Upper lobe of left lung (tissue), 4 donors: ENCODE measurements around the gene MRPS23.

Experiments
- CTCF ChIP-seq, 6 experiments: fragments of 450-650 bp in 4 of 6; fragments of 200-600 bp in 2 of 6; sonication (generic) in 2 of 6; IDR thresholded peaks; one replicate each; pipeline ENCODE4 v1.5.1; 2016 to 2019; ENCODE audit warnings: antibody characterized with exemption in 6 of 6
- POLR2A ChIP-seq, 4 donors: fragments of 450-650 bp; IDR thresholded peaks; one replicate each; pipeline ENCODE4 v1.5.1; 2016 to 2017; ENCODE audit warnings: antibody characterized with exemption in 4 of 4, mild to moderate bottlenecking in 2 of 4
- POLR2AphosphoS5 ChIP-seq, 2 donors: sonication (generic); formaldehyde crosslinking; IDR thresholded peaks; one replicate each; pipeline ENCODE4 v1.5.1; 2017; ENCODE audit warnings: antibody characterized with exemption in 2 of 2

GRCh38 chr17:57874058-57874419, 24.2 kb upstream of the MRPS23 start:
- no peak for TF ChIP-seq POLR2A (IDR thresholded peaks at IDR 0.05)
- TF ChIP-seq CTCF (IDR thresholded peaks at IDR 0.05): no peak
- no peak for TF ChIP-seq POLR2AphosphoS5 (IDR thresholded peaks at IDR 0.05)
